Liver (tissue), 3 donors: ENCODE data around the gene RPTOR.

Experiments
- ATF3 ChIP-seq: IDR thresholded peaks from 2 replicates; pipeline ENCODE4 v1.6.1; 2016; ENCODE audit warnings: antibody characterized with exemption
- CTCF ChIP-seq: fragments of 150-350 bp; IDR thresholded peaks from 2 replicates; pipeline ENCODE4 v1.5.1; 2017; ENCODE audit warnings: improper control_type of control experiment, low read depth, low read length; ENCODE audit not compliant: missing input control
- HNF4A ChIP-seq, 2 donors: conservative IDR thresholded peaks; 2 replicates each; pipeline ENCODE4 v1.6.1; 2016; ENCODE audit warnings: antibody characterized with exemption in 2 of 2, mild to moderate bottlenecking in 2 of 2
- HNF4G ChIP-seq: IDR thresholded peaks from 2 replicates; pipeline ENCODE4 v1.6.1; 2016; ENCODE audit warnings: antibody characterized with exemption
- JUND ChIP-seq, 2 donors: IDR thresholded peaks; 2 replicates each; pipeline ENCODE4 v1.6.1; 2016; ENCODE audit warnings: antibody characterized with exemption in 2 of 2
- MAX ChIP-seq: IDR thresholded peaks from 2 replicates; pipeline ENCODE4 v1.6.1; 2016; ENCODE audit warnings: antibody characterized with exemption
- RAD21 ChIP-seq, 2 donors: IDR thresholded peaks; 2 replicates each; pipeline ENCODE4 v1.6.1; 2016; ENCODE audit warnings: antibody characterized with exemption in 2 of 2, mild to moderate bottlenecking in 2 of 2
- REST ChIP-seq: IDR thresholded peaks from 2 replicates; pipeline ENCODE4 v1.6.1; 2016; ENCODE audit warnings: antibody characterized with exemption, mild to moderate bottlenecking
- RXRA ChIP-seq, 2 donors: IDR thresholded peaks; 2 replicates each; pipeline ENCODE4 v1.6.1; 2017 to 2018; ENCODE audit warnings: antibody characterized with exemption in 2 of 2, mild to moderate bottlenecking in 1 of 2
- SP1 ChIP-seq: IDR thresholded peaks from 2 replicates; pipeline ENCODE4 v1.6.1; 2018; ENCODE audit warnings: antibody characterized with exemption, mild to moderate bottlenecking
- TAF1 ChIP-seq: conservative IDR thresholded peaks from 2 replicates; pipeline ENCODE4 v1.6.1; 2016; ENCODE audit warnings: antibody characterized with exemption, mild to moderate bottlenecking
- YY1 ChIP-seq: IDR thresholded peaks from 2 replicates; pipeline ENCODE4 v1.6.1; 2016; ENCODE audit warnings: antibody characterized with exemption, mild to moderate bottlenecking
- ZBTB33 ChIP-seq: IDR thresholded peaks from 2 replicates; pipeline ENCODE4 v1.6.1; 2016; ENCODE audit warnings: antibody characterized with exemption
- donor health status: healthy.
- donor health status: healthy.

- no peak for TF ChIP-seq CTCF
- TF ChIP-seq RXRA (IDR thresholded peaks at IDR 0.05) = no peak
- no peak for TF ChIP-seq HNF4A (conservative IDR thresholded peaks at IDR 0.05)
- TF ChIP-seq SP1 = no peak
- no peak for TF ChIP-seq TAF1
- no peak for TF ChIP-seq JUND (IDR thresholded peaks at IDR 0.05)
- TF ChIP-seq ZBTB33 = no peak
- TF ChIP-seq REST = no peak
- TF ChIP-seq MAX = no peak
- TF ChIP-seq YY1 = no peak
- TF ChIP-seq HNF4G = no peak
- TF ChIP-seq ATF3 = no peak
- no peak for TF ChIP-seq RAD21 (IDR thresholded peaks at IDR 0.05)
Observed at GRCh38 chr17:80668375-80669148, 123.9 kb downstream of the RPTOR start.
